HepG2 (cell line): ENCODE data around the gene STX4. TPM values are rescaled to one million over a fixed set of nuclear protein-coding genes. Genes with fewer than 3 reads are reported as not detected.

ENCODE experiments used
- ETV5 ChIP-seq: IDR thresholded peaks from 2 replicates; pipeline ENCODE4 v1.6.1; 2018; ENCODE audit warnings: missing biosample characterization, missing genetic modification reagents, inconsistent platforms, borderline replicate concordance
- ETV6 ChIP-seq: sonication (generic); formaldehyde crosslinking; conservative IDR thresholded peaks from 2 replicates; pipeline ENCODE4 v1.4.0; 2020; ENCODE audit warnings: missing genetic modification reagents
- HDAC2 ChIP-seq: sonication (generic); formaldehyde crosslinking; IDR thresholded peaks from 2 replicates; pipeline ENCODE4 v1.4.0; 2020; ENCODE audit warnings: missing genetic modification reagents
- KAT2B ChIP-seq: fragments of 150-350 bp; IDR thresholded peaks from 2 replicates; pipeline ENCODE4 v1.6.1; 2014; ENCODE audit warnings: low read depth, low read length, borderline replicate concordance
- MIXL1 ChIP-seq: IDR thresholded peaks from 2 replicates; pipeline ENCODE4 v1.6.1; 2016
- NR2F6 ChIP-seq, 2 experiments: IDR thresholded peaks; 2 replicates each; pipeline ENCODE4 v1.6.1; 2016; ENCODE audit warnings: antibody characterized with exemption in 1 of 2, mild to moderate bottlenecking in 1 of 2
- SCMH1 ChIP-seq: sonication (generic); formaldehyde crosslinking; IDR thresholded peaks from 2 replicates; pipeline ENCODE4 v1.9.0; 2021; ENCODE audit warnings: missing genetic modification reagents, mild to moderate bottlenecking, borderline replicate concordance
- SOX5 ChIP-seq: IDR thresholded peaks from 2 replicates; pipeline ENCODE4 v1.6.1; 2016; ENCODE audit warnings: borderline replicate concordance
- SPEN ChIP-seq: sonication (generic); formaldehyde crosslinking; IDR thresholded peaks from 2 replicates; pipeline ENCODE4 v1.5.1; 2020; ENCODE audit warnings: low read depth, mild to moderate bottlenecking, missing genetic modification reagents
- ZBTB20 ChIP-seq: sonication (generic); formaldehyde crosslinking; IDR thresholded peaks from 2 replicates; pipeline ENCODE4 v1.8.1; 2023; ENCODE audit warnings: missing genetic modification reagents, low read depth, mild to moderate bottlenecking, borderline replicate concordance
- ZBTB34 ChIP-seq: sonication (generic); formaldehyde crosslinking; IDR thresholded peaks from 2 replicates; pipeline ENCODE4 v1.8.0; 2022; ENCODE audit warnings: mild to moderate bottlenecking, missing genetic modification reagents
- ZFP41 ChIP-seq: sonication (generic); formaldehyde crosslinking; IDR thresholded peaks from 2 replicates; pipeline ENCODE4 v1.4.0; 2020; ENCODE audit warnings: mild to moderate bottlenecking, missing genetic modification reagents, borderline replicate concordance
- ZFX ChIP-seq: sonication (generic); formaldehyde crosslinking; IDR thresholded peaks from 2 replicates; pipeline ENCODE4 v1.4.0; 2020; ENCODE audit warnings: mild to moderate bottlenecking, low read depth, missing genetic modification reagents, moderate library complexity
- ZNF136 ChIP-seq: sonication (generic); formaldehyde crosslinking; IDR thresholded peaks from 2 replicates; pipeline ENCODE4 v1.8.1; 2022; ENCODE audit warnings: low read depth, mild to moderate bottlenecking, moderate library complexity, missing genetic modification reagents
- ZNF609 ChIP-seq: sonication (generic); formaldehyde crosslinking; IDR thresholded peaks from 2 replicates; pipeline ENCODE4 v1.4.0; 2020; ENCODE audit warnings: mild to moderate bottlenecking, missing genetic modification reagents, borderline replicate concordance
- ZNF788 ChIP-seq: sonication (generic); formaldehyde crosslinking; IDR thresholded peaks from 2 replicates; pipeline ENCODE4 v1.5.0; 2020; ENCODE audit warnings: mild to moderate bottlenecking, missing genetic modification reagents, borderline replicate concordance
- ZNF790 ChIP-seq: sonication (generic); formaldehyde crosslinking; IDR thresholded peaks from 2 replicates; pipeline ENCODE4 v1.8.0; 2022; ENCODE audit warnings: missing genetic modification reagents, mild to moderate bottlenecking, borderline replicate concordance
- polyA plus RNA-seq, 8 experiments: library from polyadenylated mRNA; depleted of rRNA in 3 of 8; stranded (reverse) in 7 of 8; unstranded in 1 of 8; fragments of >200 nt; fragmentation: Illumina TruSeq in 4 of 8; extraction: Trizol in 4 of 8; gene quantifications; 2 replicates each; pipeline versions ENCODE4 v1.2.1 to v1.2.3, GENCODE V29; 2011 to 2016; ENCODE audit warnings: low read depth in 4 of 8, missing spikeins in 1 of 8, mixed read lengths in 1 of 8; ENCODE audit not compliant: insufficient read depth in 1 of 8
- total RNA-seq, 5 experiments: library from RNA; depleted of rRNA; stranded (reverse); fragments of >200 nt; fragmentation: Illumina TruSeq; extraction: Trizol; gene quantifications; 2 replicates each; pipeline ENCODE4 v1.2.3, GENCODE V29; 2016; ENCODE audit warnings: low read depth in 1 of 5
- TF ChIP-seq, protein P1 (sequence below): sonication (generic); formaldehyde crosslinking; IDR thresholded peaks from 2 replicates; pipeline ENCODE4 v1.4.0; 2020; ENCODE audit warnings: missing genetic modification reagents
- TF ChIP-seq, protein P2 (sequence below): sonication (generic); formaldehyde crosslinking; IDR thresholded peaks from 2 replicates; pipeline ENCODE4 v1.5.0; 2020; ENCODE audit warnings: mild to moderate bottlenecking, missing genetic modification reagents

Gene STX4
- total and polyA plus RNA-seq, 2 of the 13 experiments (the other 11 are each of a cell fraction or from before 2014, with no cell fraction given) = 29.2 to 34.6 TPM

- TF ChIP-seq ETV5 (CRISPR knock-in tag) (0 out of 2 replicates have a peak, but pooled peaks have one; percentile 8), MIXL1 (CRISPR knock-in tag) (peak; percentile 70; the same call in 1 of the 2 replicates), ZNF136 (CRISPR knock-in tag) (no peak), SOX5 (CRISPR knock-in tag) (peak; percentile 22; the same call in 1 of the 2 replicates), ZFP41 (CRISPR knock-in tag) (no peak), ZBTB34 (CRISPR knock-in tag) (no peak), SCMH1 (CRISPR knock-in tag) (no peak), NR2F6 (IDR thresholded peaks at IDR 0.05) (no peak), NR2F6 (CRISPR knock-in tag; IDR thresholded peaks at IDR 0.05) (peak; percentile 56; the same call in 1 of the 2 replicates), HDAC2 (0 out of 2 replicates have a peak, but pooled peaks have one; percentile 23), ZNF788 (CRISPR knock-in tag) (peak; percentile 33; the same call in 1 of the 2 replicates), ZFX (CRISPR knock-in tag) (no peak), ZNF609 (CRISPR knock-in tag) (0 out of 2 replicates have a peak, but pooled peaks have one; percentile 17), ETV6 (CRISPR knock-in tag) (no peak; the same call in 1 of the 2 replicates), ZBTB20 (CRISPR knock-in tag) (no peak), KAT2B (no peak), SPEN (CRISPR knock-in tag) (peak; percentile 20; the same call in 1 of the 2 replicates), ZNF790 (CRISPR knock-in tag) (no peak)
- TF ChIP-seq, protein P1, sequence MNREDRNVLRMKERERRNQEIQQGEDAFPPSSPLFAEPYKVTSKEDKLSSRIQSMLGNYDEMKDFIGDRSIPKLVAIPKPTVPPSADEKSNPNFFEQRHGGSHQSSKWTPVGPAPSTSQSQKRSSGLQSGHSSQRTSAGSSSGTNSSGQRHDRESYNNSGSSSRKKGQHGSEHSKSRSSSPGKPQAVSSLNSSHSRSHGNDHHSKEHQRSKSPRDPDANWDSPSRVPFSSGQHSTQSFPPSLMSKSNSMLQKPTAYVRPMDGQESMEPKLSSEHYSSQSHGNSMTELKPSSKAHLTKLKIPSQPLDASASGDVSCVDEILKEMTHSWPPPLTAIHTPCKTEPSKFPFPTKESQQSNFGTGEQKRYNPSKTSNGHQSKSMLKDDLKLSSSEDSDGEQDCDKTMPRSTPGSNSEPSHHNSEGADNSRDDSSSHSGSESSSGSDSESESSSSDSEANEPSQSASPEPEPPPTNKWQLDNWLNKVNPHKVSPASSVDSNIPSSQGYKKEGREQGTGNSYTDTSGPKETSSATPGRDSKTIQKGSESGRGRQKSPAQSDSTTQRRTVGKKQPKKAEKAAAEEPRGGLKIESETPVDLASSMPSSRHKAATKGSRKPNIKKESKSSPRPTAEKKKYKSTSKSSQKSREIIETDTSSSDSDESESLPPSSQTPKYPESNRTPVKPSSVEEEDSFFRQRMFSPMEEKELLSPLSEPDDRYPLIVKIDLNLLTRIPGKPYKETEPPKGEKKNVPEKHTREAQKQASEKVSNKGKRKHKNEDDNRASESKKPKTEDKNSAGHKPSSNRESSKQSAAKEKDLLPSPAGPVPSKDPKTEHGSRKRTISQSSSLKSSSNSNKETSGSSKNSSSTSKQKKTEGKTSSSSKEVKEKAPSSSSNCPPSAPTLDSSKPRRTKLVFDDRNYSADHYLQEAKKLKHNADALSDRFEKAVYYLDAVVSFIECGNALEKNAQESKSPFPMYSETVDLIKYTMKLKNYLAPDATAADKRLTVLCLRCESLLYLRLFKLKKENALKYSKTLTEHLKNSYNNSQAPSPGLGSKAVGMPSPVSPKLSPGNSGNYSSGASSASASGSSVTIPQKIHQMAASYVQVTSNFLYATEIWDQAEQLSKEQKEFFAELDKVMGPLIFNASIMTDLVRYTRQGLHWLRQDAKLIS (CRISPR knock-in tag) = no peak
- TF ChIP-seq, protein P2, sequence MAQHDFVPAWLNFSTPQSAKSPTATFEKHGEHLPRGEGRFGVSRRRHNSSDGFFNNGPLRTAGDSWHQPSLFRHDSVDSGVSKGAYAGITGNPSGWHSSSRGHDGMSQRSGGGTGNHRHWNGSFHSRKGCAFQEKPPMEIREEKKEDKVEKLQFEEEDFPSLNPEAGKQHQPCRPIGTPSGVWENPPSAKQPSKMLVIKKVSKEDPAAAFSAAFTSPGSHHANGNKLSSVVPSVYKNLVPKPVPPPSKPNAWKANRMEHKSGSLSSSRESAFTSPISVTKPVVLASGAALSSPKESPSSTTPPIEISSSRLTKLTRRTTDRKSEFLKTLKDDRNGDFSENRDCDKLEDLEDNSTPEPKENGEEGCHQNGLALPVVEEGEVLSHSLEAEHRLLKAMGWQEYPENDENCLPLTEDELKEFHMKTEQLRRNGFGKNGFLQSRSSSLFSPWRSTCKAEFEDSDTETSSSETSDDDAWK = no peak
Observed at GRCh38 chr16:31016018-31016417, 17.3 kb upstream of the STX4 start (continued).
